Peyer's patch (tissue), 4 donors: ENCODE data around the gene POLR2F.

Source experiments
- POLR2A ChIP-seq, 2 donors: fragments of 450-650 bp; IDR thresholded peaks; one replicate each; pipeline ENCODE4 v1.5.1; 2017; ENCODE audit warnings: antibody characterized with exemption in 2 of 2, mild to moderate bottlenecking in 2 of 2, moderate library complexity in 2 of 2
- TF ChIP-seq, protein P1 (sequence below), 6 experiments: fragments of 450-650 bp in 4 of 6; fragments of 200-600 bp in 2 of 6; sonication (generic) in 1 of 6; IDR thresholded peaks; one replicate each; pipeline ENCODE4 v1.5.1; 2017 to 2019; ENCODE audit warnings: antibody characterized with exemption in 6 of 6, mild to moderate bottlenecking in 3 of 6, moderate library complexity in 1 of 6

DNA sequence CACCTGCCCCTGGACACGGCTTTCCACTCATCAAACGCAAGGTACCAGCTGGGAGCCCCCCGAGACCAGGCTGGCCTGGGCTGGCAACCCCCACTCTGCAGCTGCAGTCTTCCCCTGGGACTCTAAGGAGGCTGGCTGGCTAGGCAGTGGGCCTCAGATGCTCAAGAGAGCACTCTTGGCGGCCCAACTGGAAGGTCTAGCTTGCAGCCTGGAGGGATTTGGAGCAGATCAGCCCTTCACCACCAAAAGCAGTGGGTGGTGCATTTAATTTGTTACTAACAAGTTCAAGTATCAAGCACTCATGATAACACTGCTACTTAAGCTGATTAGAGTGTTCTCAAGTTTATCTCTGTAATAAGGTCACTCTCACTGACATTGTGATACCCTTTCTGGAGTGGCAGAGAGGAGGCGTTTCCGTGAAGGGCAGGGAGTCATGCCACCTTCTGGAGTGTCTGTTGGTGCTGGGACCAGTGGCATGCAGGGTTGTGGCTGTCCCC is 21.6 kb upstream of the POLR2F start:
- no peak for TF ChIP-seq POLR2A (IDR thresholded peaks at IDR 0.05)
- TF ChIP-seq, protein P1, sequence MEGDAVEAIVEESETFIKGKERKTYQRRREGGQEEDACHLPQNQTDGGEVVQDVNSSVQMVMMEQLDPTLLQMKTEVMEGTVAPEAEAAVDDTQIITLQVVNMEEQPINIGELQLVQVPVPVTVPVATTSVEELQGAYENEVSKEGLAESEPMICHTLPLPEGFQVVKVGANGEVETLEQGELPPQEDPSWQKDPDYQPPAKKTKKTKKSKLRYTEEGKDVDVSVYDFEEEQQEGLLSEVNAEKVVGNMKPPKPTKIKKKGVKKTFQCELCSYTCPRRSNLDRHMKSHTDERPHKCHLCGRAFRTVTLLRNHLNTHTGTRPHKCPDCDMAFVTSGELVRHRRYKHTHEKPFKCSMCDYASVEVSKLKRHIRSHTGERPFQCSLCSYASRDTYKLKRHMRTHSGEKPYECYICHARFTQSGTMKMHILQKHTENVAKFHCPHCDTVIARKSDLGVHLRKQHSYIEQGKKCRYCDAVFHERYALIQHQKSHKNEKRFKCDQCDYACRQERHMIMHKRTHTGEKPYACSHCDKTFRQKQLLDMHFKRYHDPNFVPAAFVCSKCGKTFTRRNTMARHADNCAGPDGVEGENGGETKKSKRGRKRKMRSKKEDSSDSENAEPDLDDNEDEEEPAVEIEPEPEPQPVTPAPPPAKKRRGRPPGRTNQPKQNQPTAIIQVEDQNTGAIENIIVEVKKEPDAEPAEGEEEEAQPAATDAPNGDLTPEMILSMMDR (IDR thresholded peaks at IDR 0.05): no peak
